ENCODE data around the gene MYBPC1. TPM values are rescaled to one million over a fixed set of nuclear protein-coding genes. Genes with fewer than 3 reads are reported as not detected.

Gene MYBPC1
- total and polyA plus RNA-seq, 4 donors, result 0.06 to 0.07 TPM; not detected in 2

GRCh38 chr12:101690544-101691098 lies 95.8 kb downstream of the MYBPC1 start:
- Histone ChIP-seq H3K9me3 (ENCODE audit: control insufficient read depth in 4 of 4, insufficient read depth in 3 of 4, low read length in 3 of 4) (no peaks in the 10 kb centered on the region), H3K36me3 (ENCODE audit: control insufficient read depth in 4 of 4, insufficient read depth in 4 of 4, low read length in 4 of 4) (no peaks in the 10 kb centered on the region), H3K4me3 (no peak overlapping the region), H3K9ac (ENCODE audit: insufficient read depth in 1 of 2, low read length in 2 of 2) (no peak overlapping the region), H3K4me1 (ENCODE audit: control insufficient read depth in 5 of 5, insufficient read depth in 5 of 5, low read length in 5 of 5) (no peaks in the 10 kb centered on the region), H3K27ac (ENCODE audit: low read depth in 1 of 2, low read length in 1 of 2) (no peak overlapping the region), H3K27me3 (ENCODE audit: control insufficient read depth in 3 of 3, insufficient read depth in 3 of 3, low read length in 2 of 3) (peaks cover 0 to 2% (median 0%) of the 10 kb centered on the region in 3 donors)
- DNase-seq (no peak), ATAC-seq (ENCODE audit: insufficient read depth, low FRiP score) (no peak)
- TF ChIP-seq CTCF (IDR thresholded peaks at IDR 0.05; ENCODE audit: control extremely low read depth, extremely low read depth), result no peak
- 59 to 62% methylated on average over 3 of the region's 3 CpGs for WGBS, 2 donors

GRCh38 chr12:101691503-101692096 lies 96.8 kb downstream of the MYBPC1 start:
- H3K9me3 ChIP-seq (ENCODE audit: control insufficient read depth in 4 of 4, insufficient read depth in 3 of 4, low read length in 3 of 4), result no peaks in the 10 kb centered on the region
- TF ChIP-seq CTCF (IDR thresholded peaks at IDR 0.05; ENCODE audit: control extremely low read depth, extremely low read depth), result no peak
- 92 to 93% methylated on average over 1 of the region's 1 CpG for WGBS, 2 donors
- DNase-seq, result no peak
- H3K4me3 ChIP-seq, result no peak overlapping the region
- no peak for ATAC-seq (ENCODE audit: insufficient read depth, low FRiP score)
- H3K9ac ChIP-seq (ENCODE audit: insufficient read depth in 1 of 2, low read length in 2 of 2), result no peak overlapping the region
- no peaks in the 10 kb centered on the region for H3K36me3 ChIP-seq (ENCODE audit: control insufficient read depth in 4 of 4, insufficient read depth in 4 of 4, low read length in 4 of 4)
- peaks cover 0 to 2% (median under 1%) of the 10 kb centered on the region in 5 donors for H3K4me1 ChIP-seq (ENCODE audit: control insufficient read depth in 5 of 5, insufficient read depth in 5 of 5, low read length in 5 of 5)
- H3K27ac ChIP-seq (ENCODE audit: low read depth in 1 of 2, low read length in 1 of 2), result no peak overlapping the region
- peaks cover 0 to 2% (median 0%) of the 10 kb centered on the region in 3 donors for H3K27me3 ChIP-seq (ENCODE audit: control insufficient read depth in 3 of 3, insufficient read depth in 3 of 3, low read length in 2 of 3)

- no peak for TF ChIP-seq CTCF (IDR thresholded peaks at IDR 0.05; ENCODE audit: control extremely low read depth, extremely low read depth)
- H3K9ac ChIP-seq (ENCODE audit: insufficient read depth in 1 of 2, low read length in 2 of 2), result no peak overlapping the region
- peaks cover 0 to 2% (median 0%) of the 10 kb centered on the region in 3 donors for H3K27me3 ChIP-seq (ENCODE audit: control insufficient read depth in 3 of 3, insufficient read depth in 3 of 3, low read length in 2 of 3)
- DNase-seq (no peak), ATAC-seq (ENCODE audit: insufficient read depth, low FRiP score) (no peak)
- H3K9me3 ChIP-seq (ENCODE audit: control insufficient read depth in 4 of 4, insufficient read depth in 3 of 4, low read length in 3 of 4), result no peaks in the 10 kb centered on the region
- no peak overlapping the region for H3K27ac ChIP-seq (ENCODE audit: low read depth in 1 of 2, low read length in 1 of 2)
- 90 to 94% methylated on average over 2 of the region's 2 CpGs for WGBS, 2 donors
- H3K36me3 ChIP-seq (ENCODE audit: control insufficient read depth in 4 of 4, insufficient read depth in 4 of 4, low read length in 4 of 4), result no peaks in the 10 kb centered on the region
- H3K4me1 ChIP-seq (ENCODE audit: control insufficient read depth in 5 of 5, insufficient read depth in 5 of 5, low read length in 5 of 5), result peaks cover 0 to 14% (median 5%) of the 10 kb centered on the region in 5 donors
- H3K4me3 ChIP-seq, result no peak overlapping the region
Observed at GRCh38 chr12:101694297-101694848, 99.6 kb downstream of the MYBPC1 start.

Data from lung (tissue), 12 donors.